HepG2 (cell line): ENCODE results near the gene RAD9A. TPM values are rescaled to one million over a fixed set of nuclear protein-coding genes. Genes with fewer than 3 reads are reported as not detected.

ENCODE experiments used
- ATAC-seq: fragments of 200-7000 bp; cut with Tn5 transposase; 3 replicates; pipeline ENCODE4 v1.9.1; 2020; ENCODE audit warnings: mild to moderate bottlenecking, moderate library complexity
- BruUV-seq: library from RNA; stranded (reverse); fragments of 400-500 nt; replicated peaks from 2 replicates; lab custom pipeline; 2021; lab: Mats Ljungman, UMichigan
- CTCF ChIA-PET: fragments of 300-600 bp; formaldehyde crosslinking; extraction: SDS; loops from one replicate; lab custom pipeline; 2021; ENCODE audit warnings: low total read pairs, inconsistent platforms, low intra/inter-chr PET ratio; lab: Yijun Ruan, JAX
- POLR2A ChIA-PET: fragments of 350-600 bp; sonication (Branson Sonifier 250); formaldehyde crosslinking; loops from one replicate; lab custom pipeline; 2020; ENCODE audit warnings: antibody characterized with exemption, inconsistent platforms; lab: Yijun Ruan, JAX
- DNase-seq: peaks from one replicate; pipeline ENCODE4 v3.0.0-alpha.2; 2015; ENCODE audit warnings: low spot score
- FAIRE-seq: peaks from 3 replicates; lab custom pipeline; 2011; peaks lifted over from hg19 to GRCh38; lab: Jason Lieb, UNC
- H2AFZ ChIP-seq: one replicate; pipeline ENCODE4 v1.6.1; 2011; ENCODE audit warnings: low read length, inconsistent platforms
- H3K27ac ChIP-seq: fragments of 300-600 bp; 3 replicates; pipeline ENCODE4 v1.8.0; 2011; ENCODE audit warnings: mixed run types, mild to moderate bottlenecking, mixed read lengths, low read length, inconsistent platforms; ENCODE audit not compliant: insufficient read depth; ENCODE audit errors: extremely low read length
- H3K27me3 ChIP-seq, 2 experiments: fragments of 200-600 bp in 1 of 2; 2 replicates in 1 of 2; 3 replicates in 1 of 2; pipeline versions ENCODE4 v1.6.0 to v1.8.0; 2011; ENCODE audit warnings: low read length in 2 of 2, mild to moderate bottlenecking in 2 of 2, moderate library complexity in 2 of 2, inconsistent platforms in 1 of 2; ENCODE audit not compliant: insufficient read depth in 2 of 2, control insufficient read depth in 1 of 2
- H3K36me3 ChIP-seq, 2 experiments: fragments of 200-600 bp in 1 of 2; replicated peaks in 1 of 2; 2 replicates in 1 of 2; 3 replicates in 1 of 2; pipeline versions ENCODE4 v1.5.1 to v1.8.0; 2011; ENCODE audit warnings: low read length in 2 of 2, inconsistent platforms in 1 of 2; ENCODE audit not compliant: insufficient read depth in 2 of 2, control insufficient read depth in 1 of 2
- H3K4me1 ChIP-seq: 2 replicates; pipeline ENCODE4 v1.5.1; 2012; ENCODE audit warnings: low read length, inconsistent platforms; ENCODE audit not compliant: insufficient read depth
- H3K4me2 ChIP-seq: 2 replicates; pipeline ENCODE4 v1.6.0; 2011; ENCODE audit warnings: low read depth, low read length, inconsistent platforms
- H3K4me3 ChIP-seq, 3 experiments: fragments of 200-600 bp in 1 of 3; sonication (generic), shearing (Covaris generic) in 1 of 3; replicated peaks in 1 of 3; 2 replicates each; pipeline ENCODE4 v1.5.1; 2011 to 2016; ENCODE audit warnings: low read length in 3 of 3, inconsistent platforms in 2 of 3, low read depth in 2 of 3, mild to moderate bottlenecking in 2 of 3, control low read depth in 1 of 3, mixed read lengths in 1 of 3; ENCODE audit not compliant: insufficient read depth in 1 of 3
- H3K79me2 ChIP-seq: one replicate; pipeline ENCODE4 v1.6.1; 2011; ENCODE audit warnings: low read length, inconsistent platforms; ENCODE audit not compliant: insufficient read depth
- H3K9ac ChIP-seq: 2 replicates; pipeline ENCODE4 v1.6.0; 2011; ENCODE audit warnings: mild to moderate bottlenecking, low read depth, low read length, inconsistent platforms; ENCODE audit not compliant: insufficient read depth
- H3K9me3 ChIP-seq: 2 replicates; pipeline ENCODE4 v1.5.1; 2012; ENCODE audit warnings: mild to moderate bottlenecking, low read length
- H4K20me1 ChIP-seq: 2 replicates; pipeline ENCODE4 v1.6.0; 2011; ENCODE audit warnings: inconsistent platforms, mild to moderate bottlenecking, low read length, moderate library complexity; ENCODE audit not compliant: insufficient read depth
- AGO2 ChIP-seq: fragments of 200-400 bp; formaldehyde crosslinking; optimal IDR thresholded peaks from 2 replicates; pipeline ENCODE3; 2017; ENCODE audit warnings: mild to moderate bottlenecking, low read depth, low read length, moderate library complexity
- ATF1 ChIP-seq: IDR thresholded peaks from 2 replicates; pipeline ENCODE4 v1.6.1; 2016; ENCODE audit warnings: mild to moderate bottlenecking, control low read depth
- CCAR2 ChIP-seq: fragments of 200-400 bp; formaldehyde crosslinking; optimal IDR thresholded peaks from 2 replicates; pipeline ENCODE3; 2018; ENCODE audit warnings: low read depth, mild to moderate bottlenecking, low read length, moderate library complexity
- E2F2 ChIP-seq: sonication (generic); formaldehyde crosslinking; IDR thresholded peaks from 2 replicates; pipeline ENCODE4 v1.4.0; 2020; ENCODE audit warnings: missing genetic modification reagents, borderline replicate concordance
- MED13 ChIP-seq: sonication (generic); formaldehyde crosslinking; IDR thresholded peaks from 2 replicates; pipeline ENCODE4 v1.5.0; 2020; ENCODE audit warnings: missing genetic modification reagents
- MNT ChIP-seq: fragments of 450-650 bp; IDR thresholded peaks from 2 replicates; pipeline ENCODE4 v1.6.1; 2016
- RERE ChIP-seq: IDR thresholded peaks from 2 replicates; pipeline ENCODE4 v1.6.1; 2016; ENCODE audit warnings: low read depth, missing genetic modification reagents, missing compliant biosample characterization
- SNAI1 ChIP-seq: sonication (generic); formaldehyde crosslinking; IDR thresholded peaks from 2 replicates; pipeline ENCODE4 v1.5.0; 2020; ENCODE audit warnings: mild to moderate bottlenecking, missing genetic modification reagents, borderline replicate concordance
- ZBTB10 ChIP-seq: sonication (generic); formaldehyde crosslinking; IDR thresholded peaks from 2 replicates; pipeline ENCODE4 v1.4.0; 2020; ENCODE audit warnings: missing genetic modification reagents, borderline replicate concordance
- ZBTB7B ChIP-seq: sonication (generic); formaldehyde crosslinking; IDR thresholded peaks from 2 replicates; pipeline ENCODE4 v1.4.0; 2020; ENCODE audit warnings: missing genetic modification reagents
- ZNF33A ChIP-seq: sonication (generic); formaldehyde crosslinking; IDR thresholded peaks from 2 replicates; pipeline ENCODE4 v1.5.1; 2020; ENCODE audit warnings: missing genetic modification reagents, mild to moderate bottlenecking, moderate library complexity, borderline replicate concordance
- ZNF354B ChIP-seq: sonication (generic); formaldehyde crosslinking; IDR thresholded peaks from 2 replicates; pipeline ENCODE4 v1.8.0; 2022; ENCODE audit warnings: mild to moderate bottlenecking, missing genetic modification reagents
- ZNF773 ChIP-seq: sonication (generic); formaldehyde crosslinking; IDR thresholded peaks from 2 replicates; pipeline ENCODE4 v1.4.0; 2020; ENCODE audit warnings: missing genetic modification reagents, borderline replicate concordance
- ZNF839 ChIP-seq: sonication (generic); formaldehyde crosslinking; IDR thresholded peaks from 2 replicates; pipeline ENCODE4 v1.4.0; 2020; ENCODE audit warnings: missing genetic modification reagents, mild to moderate bottlenecking, borderline replicate concordance
- WGBS: methylation state at CpG from one replicate; pipeline ENCODE4 v1.1.6; 2017; ENCODE audit warnings: low lambda C conversion rate; 5-methylcytosine and 5-hydroxymethylcytosine counted together
- in situ Hi-C: cut with HindIII; loops from 2 replicates; pipeline ENCODE4 v1.10.0; 2017; ENCODE audit warnings: low pct_unique_long_range_greater_than_20kb; ENCODE audit not compliant: extremely low pct_ligation_motif_present
- intact Hi-C: fragments of 100-400 bp; cut with micrococcal nuclease; formaldehyde crosslinking; loops from one replicate; pipeline ENCODE4 v1.10.0; 2022; ENCODE audit not compliant: unreplicated experiment
- polyA plus RNA-seq, 8 experiments: library from polyadenylated mRNA; depleted of rRNA in 3 of 8; stranded (reverse) in 7 of 8; unstranded in 1 of 8; fragments of >200 nt; fragmentation: Illumina TruSeq in 4 of 8; extraction: Trizol in 4 of 8; gene quantifications; 2 replicates each; pipeline versions ENCODE4 v1.2.1 to v1.2.3, GENCODE V29; 2011 to 2016; ENCODE audit warnings: low read depth in 4 of 8, missing spikeins in 1 of 8, mixed read lengths in 1 of 8; ENCODE audit not compliant: insufficient read depth in 1 of 8
- total RNA-seq, 5 experiments: library from RNA; depleted of rRNA; stranded (reverse); fragments of >200 nt; fragmentation: Illumina TruSeq; extraction: Trizol; gene quantifications; 2 replicates each; pipeline ENCODE4 v1.2.3, GENCODE V29; 2016; ENCODE audit warnings: low read depth in 1 of 5

RAD9A gene
- total and polyA plus RNA-seq, 2 of the 13 experiments (the other 11 are each of a cell fraction or from before 2014, with no cell fraction given), result 10.1 to 15.7 TPM

- Histone ChIP-seq H3K9me3 (no peaks in the 10 kb centered on the region), H3K27ac (no peak overlapping the region), H3K9ac (no peak overlapping the region), H3K79me2 (peaks cover 11% of the 10 kb centered on the region), H3K27me3 (peaks cover 2 to 4% of the 10 kb centered on the region in 2 experiments; a peak in 1 of 5 replicates), H3K4me3 (peak overlapping the region in 1 of 3 experiments; percentile 57; a peak in 1 of 6 replicates), H2AFZ (no peak overlapping the region), H3K36me3 (peaks cover 0 to 3% of the 10 kb centered on the region in 2 experiments; a peak in 1 of 5 replicates), H3K4me1 (peaks cover 61% of the 10 kb centered on the region), H3K4me2 (peak overlapping the region; percentile 69), H4K20me1 (peaks cover 3% of the 10 kb centered on the region; the same call in 1 of the 2 replicates)
- in situ Hi-C loops, result no loop called here
- WGBS, result no CpG with 5 or more reads among the region's 6 CpGs
- CTCF ChIA-PET, result no interaction called here
- no peak for ATAC-seq
- intact Hi-C loops, result no loop called here
- DNase-seq, result no peak
- no peak for FAIRE-seq
- POLR2A ChIA-PET, result interaction anchor here (4.4 to 6.2 kb wide), 2 partner anchors 15 to 51 kb away, joined by 42 to 78 read pairs; partner anchors contain the start of gene POLD4
- BruUV-seq, result no TSS peak
- TF ChIP-seq ZNF33A, result no peak
- no peak for TF ChIP-seq SNAI1 (CRISPR knock-in tag)
- TF ChIP-seq ZNF839 (CRISPR knock-in tag), result no peak
- TF ChIP-seq MNT, result no peak
- no peak for TF ChIP-seq ZBTB7B (CRISPR knock-in tag)
- TF ChIP-seq AGO2, result peak; percentile 32
- TF ChIP-seq ZNF354B (CRISPR knock-in tag), result no peak
- no peak for TF ChIP-seq RERE
- no peak for TF ChIP-seq ZBTB10 (CRISPR knock-in tag)
- TF ChIP-seq CCAR2, result no peak
- TF ChIP-seq E2F2 (CRISPR knock-in tag), result no peak
- no peak for TF ChIP-seq ZNF773 (CRISPR knock-in tag)
- TF ChIP-seq ATF1 (CRISPR knock-in tag), result no peak
- TF ChIP-seq MED13 (CRISPR knock-in tag), result no peak
These were observed 13.4 kb downstream of the RAD9A start for GRCh38 chr11:67405196-67405567.
